ENCODE data around the gene SEMA4D.

GRCh38 chr9:89474939-89475338 lies 23.0 kb downstream of the SEMA4D start:
- TF ChIP-seq POLR2AphosphoS5 (IDR thresholded peaks at IDR 0.05), result no peak
- no peak for TF ChIP-seq CTCF (IDR thresholded peaks at IDR 0.05)
- no peak for TF ChIP-seq POLR2A (IDR thresholded peaks at IDR 0.05; ENCODE audit: low read depth)
